Stomach (tissue), 9 donors: ENCODE measurements around the gene TMCC2. TPM values are rescaled to one million over a fixed set of nuclear protein-coding genes. Genes with fewer than 3 reads are reported as not detected.

Experiments used
- DNase-seq, 2 donors: peaks; one replicate each; pipeline versions ENCODE4 v3.0.0 to v3.0.0-alpha.2; 2013 to 2019
- H3K27ac ChIP-seq, 5 donors: fragments of 200-600 bp in 4 of 5; sonication (generic) in 4 of 5; one replicate each; pipeline ENCODE4 v1.5.1; 2013 to 2019; ENCODE audit warnings: mild to moderate bottlenecking in 1 of 5, moderate library complexity in 1 of 5
- H3K27me3 ChIP-seq, 3 donors: fragments of 200-600 bp; sonication (generic); one replicate each; pipeline ENCODE4 v1.5.1; 2017 to 2019; ENCODE audit warnings: mixed run types in 1 of 3
- H3K36me3 ChIP-seq, 4 donors: fragments of 200-600 bp; sonication (generic); 1 replicate in 3 of 4; 2 replicates in 1 of 4; pipeline ENCODE4 v1.5.1; 2016 to 2019
- H3K4me1 ChIP-seq, 4 donors: fragments of 200-600 bp; sonication (generic); one replicate each; pipeline ENCODE4 v1.5.1; 2016 to 2019
- H3K4me3 ChIP-seq, 4 donors: fragments of 200-600 bp; sonication (generic) in 3 of 4; one replicate each; pipeline ENCODE4 v1.5.1; 2016 to 2019; ENCODE audit warnings: mild to moderate bottlenecking in 1 of 4
- H3K9me3 ChIP-seq, 4 donors: fragments of 200-600 bp; sonication (generic); one replicate each; pipeline ENCODE4 v1.5.1; 2016 to 2019
- EP300 ChIP-seq: sonication (generic); formaldehyde crosslinking; IDR thresholded peaks from one replicate; pipeline ENCODE4 v1.6.1; 2017; ENCODE audit warnings: antibody characterized with exemption
- POLR2A ChIP-seq, 4 donors: fragments of 450-650 bp; IDR thresholded peaks; one replicate each; pipeline ENCODE4 v1.6.1; 2016; ENCODE audit warnings: antibody characterized with exemption in 4 of 4, control low read depth in 2 of 4, mild to moderate bottlenecking in 1 of 4, moderate library complexity in 1 of 4
- POLR2AphosphoS5 ChIP-seq, 3 donors: sonication (generic); formaldehyde crosslinking; IDR thresholded peaks; one replicate each; pipeline ENCODE4 v1.6.1; 2016; ENCODE audit warnings: antibody characterized with exemption in 3 of 3
- WGBS, 5 donors: extraction: QIAGEN DNeasy Blood & Tissue Kit in 3 of 5; methylation state at CpG; one replicate each; pipeline versions ENCODE4 v1.1.5 to v1.1.7; 2013 to 2018; 5-methylcytosine and 5-hydroxymethylcytosine counted together
- intact Hi-C: fragments of 100-400 bp; cut with DNase I; formaldehyde crosslinking; loops from one replicate; pipeline ENCODE4 v1.15.1; 2023; ENCODE audit warnings: low total_unique reads
- polyA plus RNA-seq, 3 donors: library from polyadenylated mRNA; stranded (reverse); fragments of 200-250 nt; gene quantifications; one replicate each; pipeline ENCODE4 v1.2.3, GENCODE V29; 2013
- total RNA-seq, 5 donors: library from RNA; depleted of rRNA; stranded (reverse); fragments of >200 nt; gene quantifications; one replicate each; pipeline versions ENCODE4 v1.1.0 to v1.2.3, GENCODE V29; 2014 to 2016
- TF ChIP-seq, protein P1 (sequence below), 7 experiments: fragments of 450-650 bp in 4 of 7; fragments of 200-600 bp in 3 of 7; sonication (generic) in 3 of 7; IDR thresholded peaks; one replicate each; pipeline ENCODE4 v1.5.1; 2016 to 2019; ENCODE audit warnings: antibody characterized with exemption in 7 of 7, control low read depth in 2 of 7, mild to moderate bottlenecking in 1 of 7
- donor health status: healthy with polysubstance abuse.
- donor health status: Bipolar disorder and iron deficiency.
- donor health status: healthy.

TMCC2 gene
- total and polyA plus RNA-seq, 8 donors = 0.45 to 3.1 (median 1.5) TPM; not detected in 2

DNA sequence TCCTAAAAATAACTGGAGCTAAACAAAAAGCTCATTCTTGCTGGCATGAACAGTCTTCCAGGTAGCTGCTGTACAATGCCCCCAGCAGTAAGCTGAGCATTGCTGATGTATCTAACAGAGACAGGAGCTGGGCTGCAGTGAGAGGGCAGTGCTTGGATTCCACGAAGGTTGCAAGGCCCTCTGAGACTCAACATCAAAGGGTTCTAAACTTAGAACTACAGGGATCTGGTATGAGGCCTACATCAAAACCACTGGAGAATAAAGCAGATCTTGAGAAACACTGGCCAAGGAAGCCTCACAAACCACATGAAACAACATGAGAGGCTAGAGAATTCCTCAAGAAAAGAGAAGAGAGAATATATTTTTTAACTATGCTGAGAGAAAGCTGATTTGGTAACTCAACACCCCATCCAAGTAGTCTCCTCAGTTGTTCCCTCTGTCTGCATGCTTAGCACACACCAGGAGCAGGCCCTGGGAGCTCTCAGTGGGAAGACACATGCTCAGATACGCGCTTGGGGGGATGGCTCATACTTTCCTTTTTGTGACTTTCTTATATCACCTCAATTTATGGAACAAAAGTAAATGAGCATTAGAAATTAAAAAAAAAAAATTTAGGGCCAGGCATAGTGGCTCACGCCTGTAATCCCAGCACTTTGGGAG lies 43.9 kb upstream of the TMCC2 start:
- Histone ChIP-seq H3K4me1 (peaks cover 0 to 37% (median 15%) of the 10 kb centered on the region in 4 donors), H3K36me3 (peaks cover 6 to 47% (median 19%) of the 10 kb centered on the region in 4 donors), H3K27ac (peak overlapping the region in 2 of 5 donors; percentile 15 to 23), H3K27me3 (no peaks in the 10 kb centered on the region), H3K4me3 (no peak overlapping the region), H3K9me3 (no peaks in the 10 kb centered on the region)
- TF ChIP-seq POLR2AphosphoS5 (IDR thresholded peaks at IDR 0.05) (no peak), EP300 (no peak), POLR2A (IDR thresholded peaks at IDR 0.05) (no peak)
- TF ChIP-seq, protein P1, sequence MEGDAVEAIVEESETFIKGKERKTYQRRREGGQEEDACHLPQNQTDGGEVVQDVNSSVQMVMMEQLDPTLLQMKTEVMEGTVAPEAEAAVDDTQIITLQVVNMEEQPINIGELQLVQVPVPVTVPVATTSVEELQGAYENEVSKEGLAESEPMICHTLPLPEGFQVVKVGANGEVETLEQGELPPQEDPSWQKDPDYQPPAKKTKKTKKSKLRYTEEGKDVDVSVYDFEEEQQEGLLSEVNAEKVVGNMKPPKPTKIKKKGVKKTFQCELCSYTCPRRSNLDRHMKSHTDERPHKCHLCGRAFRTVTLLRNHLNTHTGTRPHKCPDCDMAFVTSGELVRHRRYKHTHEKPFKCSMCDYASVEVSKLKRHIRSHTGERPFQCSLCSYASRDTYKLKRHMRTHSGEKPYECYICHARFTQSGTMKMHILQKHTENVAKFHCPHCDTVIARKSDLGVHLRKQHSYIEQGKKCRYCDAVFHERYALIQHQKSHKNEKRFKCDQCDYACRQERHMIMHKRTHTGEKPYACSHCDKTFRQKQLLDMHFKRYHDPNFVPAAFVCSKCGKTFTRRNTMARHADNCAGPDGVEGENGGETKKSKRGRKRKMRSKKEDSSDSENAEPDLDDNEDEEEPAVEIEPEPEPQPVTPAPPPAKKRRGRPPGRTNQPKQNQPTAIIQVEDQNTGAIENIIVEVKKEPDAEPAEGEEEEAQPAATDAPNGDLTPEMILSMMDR (IDR thresholded peaks at IDR 0.05) = no peak
- intact Hi-C loops = no loop called here
- peak in 1 of 2 donors; percentile 7 for DNase-seq
- 58 to 67% (median 65%) methylated on average over 4 of the region's 4 CpGs for WGBS, 5 donors

DNA sequence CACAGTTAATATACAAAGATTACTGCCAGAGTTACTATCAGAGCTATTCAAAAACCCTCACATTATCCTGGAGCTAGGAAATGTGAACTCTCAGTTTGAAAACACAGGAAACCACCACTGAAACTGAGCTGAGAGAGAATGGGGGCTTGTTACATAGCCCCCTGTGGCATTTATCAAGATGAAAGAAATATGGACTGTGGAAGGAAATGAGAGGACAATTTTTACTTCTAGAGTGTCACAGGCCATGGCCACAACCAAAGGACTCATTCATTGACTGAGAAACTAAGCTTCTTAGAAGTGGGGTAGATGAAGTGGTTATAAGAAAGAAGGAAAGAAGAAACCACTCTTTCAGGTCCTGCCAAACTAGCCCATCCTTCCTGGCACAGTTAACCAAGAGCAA lies 41.6 kb upstream of the TMCC2 start:
- TF ChIP-seq, protein P1 (IDR thresholded peaks at IDR 0.05) = no peak
- TF ChIP-seq POLR2AphosphoS5 (IDR thresholded peaks at IDR 0.05) (no peak), EP300 (no peak), POLR2A (IDR thresholded peaks at IDR 0.05) (no peak)
- H3K4me3 ChIP-seq = no peak overlapping the region
- intact Hi-C loops = no loop called here
- peaks cover 0 to 55% (median 25%) of the 10 kb centered on the region in 4 donors for H3K4me1 ChIP-seq
- H3K9me3 ChIP-seq = no peaks in the 10 kb centered on the region
- H3K27ac ChIP-seq = no peak overlapping the region
- H3K27me3 ChIP-seq = no peaks in the 10 kb centered on the region
- peaks cover 6 to 39% (median 16%) of the 10 kb centered on the region in 4 donors for H3K36me3 ChIP-seq
- no peak for DNase-seq

DNA sequence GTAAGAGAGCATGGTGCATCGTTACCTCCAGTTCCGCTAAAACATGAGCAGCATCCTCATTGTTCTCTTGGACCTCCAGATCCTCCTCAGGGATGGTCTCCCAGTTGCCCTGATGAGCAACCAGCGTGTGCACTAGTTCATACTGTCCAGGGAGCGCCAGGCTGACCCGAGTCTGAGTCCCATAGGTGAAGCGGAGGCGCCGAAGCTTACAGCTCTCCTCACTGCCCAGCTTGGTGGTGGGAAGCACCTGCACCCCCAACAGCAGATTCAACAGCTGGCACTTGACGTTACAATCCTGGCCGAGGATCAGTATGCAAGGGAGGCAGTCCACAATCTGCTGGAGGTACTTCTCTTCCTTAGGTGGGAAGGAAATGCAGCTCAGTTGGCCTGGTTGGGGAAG lies 40.3 kb upstream of the TMCC2 start:
- H3K9me3 ChIP-seq = no peaks in the 10 kb centered on the region
- TF ChIP-seq POLR2A (IDR thresholded peaks at IDR 0.05) (no peak), EP300 (no peak), POLR2AphosphoS5 (IDR thresholded peaks at IDR 0.05) (no peak)
- TF ChIP-seq, protein P1 (IDR thresholded peaks at IDR 0.05) = no peak
- no peaks in the 10 kb centered on the region for H3K27me3 ChIP-seq
- peaks cover 0 to 66% (median 34%) of the 10 kb centered on the region in 4 donors for H3K4me1 ChIP-seq
- H3K36me3 ChIP-seq = peaks cover 6 to 30% (median 13%) of the 10 kb centered on the region in 4 donors
- 92 to 99% (median 95%) methylated on average over 9 to 10 of the region's 10 CpGs for WGBS, 5 donors
- DNase-seq = no peak
- no peak overlapping the region for H3K27ac ChIP-seq
- no peak overlapping the region for H3K4me3 ChIP-seq
- intact Hi-C loops = no loop called here

DNA sequence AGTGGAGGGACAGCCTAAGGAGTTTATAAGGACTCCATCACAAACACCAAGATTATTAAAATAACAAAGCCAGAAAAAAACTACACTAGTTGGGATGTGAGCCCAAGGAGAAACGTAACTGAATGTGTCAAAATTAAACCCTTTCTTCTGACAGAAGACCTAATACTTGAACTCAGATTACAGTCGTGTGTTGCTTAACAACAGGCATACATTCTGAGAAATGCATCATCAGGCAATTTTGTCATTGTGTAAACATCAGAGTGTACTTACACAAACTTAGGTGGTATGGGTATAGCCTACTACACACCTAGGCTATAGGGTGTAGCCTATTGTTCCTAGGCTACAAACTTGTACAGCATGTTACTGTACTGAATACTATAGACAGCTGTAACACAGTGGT lies 39.6 kb upstream of the TMCC2 start:
- 40 to 60% (median 54%) methylated on average over 2 of the region's 2 CpGs for WGBS, 5 donors
- H3K9me3 ChIP-seq = no peaks in the 10 kb centered on the region
- no peak overlapping the region for H3K4me3 ChIP-seq
- H3K27me3 ChIP-seq = no peaks in the 10 kb centered on the region
- TF ChIP-seq EP300 (no peak), POLR2AphosphoS5 (IDR thresholded peaks at IDR 0.05) (no peak), POLR2A (IDR thresholded peaks at IDR 0.05) (no peak)
- TF ChIP-seq, protein P1 (IDR thresholded peaks at IDR 0.05) = no peak
- H3K27ac ChIP-seq = no peak overlapping the region
- DNase-seq = peak in 1 of 2 donors; percentile 24
- peaks cover 0 to 62% (median 33%) of the 10 kb centered on the region in 4 donors for H3K4me1 ChIP-seq
- peaks cover 6 to 23% (median 13%) of the 10 kb centered on the region in 4 donors for H3K36me3 ChIP-seq
- intact Hi-C loops = no loop called here
